Stimulated activated naive CD8-positive, alpha-beta T cell treated with anti-CD3 and anti-CD28 coated beads, Interleukin-15, Interleukin-2, amounts not matched to agents 100 ng/mL and 50 ng/mL, for 24 hours (primary cell): Measurements from ENCODE around the gene MYEF2.

Source experiments
- H3K27ac Mint-ChIP-seq: one replicate; pipeline ENCODE4 v1.8.0; 2021; ENCODE audit warnings: mild to moderate bottlenecking, mixed read lengths
- H3K27me3 Mint-ChIP-seq: one replicate; pipeline ENCODE4 v1.8.0; 2021; ENCODE audit warnings: mixed read lengths
- H3K36me3 Mint-ChIP-seq: one replicate; pipeline ENCODE4 v1.8.0; 2021; ENCODE audit warnings: low read depth, mixed read lengths
- H3K4me1 Mint-ChIP-seq: one replicate; pipeline ENCODE4 v1.8.0; 2021; ENCODE audit warnings: low read depth, mixed read lengths
- H3K4me3 Mint-ChIP-seq: one replicate; pipeline ENCODE4 v1.8.0; 2021; ENCODE audit warnings: mild to moderate bottlenecking, mixed read lengths
- H3K9me3 Mint-ChIP-seq: one replicate; pipeline ENCODE4 v1.8.0; 2021; ENCODE audit warnings: mixed read lengths

The MYEF2 gene

GRCh38 chr15:48176112-48176511, 2.0 kb downstream of the MYEF2 start:
- Mint-ChIP-seq H3K36me3 (peaks cover 7% of the 10 kb centered on the region), H3K4me3 (no peak overlapping the region), H3K27me3 (peaks cover 12% of the 10 kb centered on the region), H3K9me3 (peaks cover 7% of the 10 kb centered on the region), H3K27ac (no peak overlapping the region), H3K4me1 (peaks cover 33% of the 10 kb centered on the region)

- H3K4me3 Mint-ChIP-seq, result no peak overlapping the region
These were observed 3.0 kb downstream of the MYEF2 start for GRCh38 chr15:48175126-48175525.

GRCh38 chr15:48170981-48171380, 7.1 kb downstream of the MYEF2 start:
- no peak overlapping the region for H3K27ac Mint-ChIP-seq
- H3K4me1 Mint-ChIP-seq, result peaks cover 19% of the 10 kb centered on the region
- peaks cover 7% of the 10 kb centered on the region for H3K9me3 Mint-ChIP-seq
- H3K27me3 Mint-ChIP-seq, result no peaks in the 10 kb centered on the region
- no peak overlapping the region for H3K4me3 Mint-ChIP-seq
- peaks cover 25% of the 10 kb centered on the region for H3K36me3 Mint-ChIP-seq

More at GRCh38 chr15:48175126-48175525, 3.0 kb downstream of the MYEF2 start:
- peaks cover 33% of the 10 kb centered on the region for H3K4me1 Mint-ChIP-seq
- peaks cover 11% of the 10 kb centered on the region for H3K27me3 Mint-ChIP-seq
- peaks cover 7% of the 10 kb centered on the region for H3K36me3 Mint-ChIP-seq
- H3K27ac Mint-ChIP-seq, result no peak overlapping the region
- peaks cover 7% of the 10 kb centered on the region for H3K9me3 Mint-ChIP-seq

- H3K9me3 Mint-ChIP-seq, result peaks cover 7% of the 10 kb centered on the region
- H3K36me3 Mint-ChIP-seq, result peaks cover 32% of the 10 kb centered on the region
- H3K4me1 Mint-ChIP-seq, result no peaks in the 10 kb centered on the region
- H3K4me3 Mint-ChIP-seq, result no peak overlapping the region
- no peaks in the 10 kb centered on the region for H3K27me3 Mint-ChIP-seq
- no peak overlapping the region for H3K27ac Mint-ChIP-seq
These were observed 9.5 kb downstream of the MYEF2 start for GRCh38 chr15:48168616-48169015.

GRCh38 chr15:48153526-48153925, 24.6 kb downstream of the MYEF2 start:
- no peak overlapping the region for H3K4me3 Mint-ChIP-seq
- peaks cover 30% of the 10 kb centered on the region for H3K36me3 Mint-ChIP-seq
- no peaks in the 10 kb centered on the region for H3K27me3 Mint-ChIP-seq
- H3K9me3 Mint-ChIP-seq, result no peaks in the 10 kb centered on the region
- no peak overlapping the region for H3K27ac Mint-ChIP-seq
- H3K4me1 Mint-ChIP-seq, result no peaks in the 10 kb centered on the region

- Mint-ChIP-seq H3K36me3 (peaks cover 29% of the 10 kb centered on the region), H3K4me1 (no peaks in the 10 kb centered on the region), H3K27me3 (no peaks in the 10 kb centered on the region), H3K4me3 (no peak overlapping the region), H3K9me3 (no peaks in the 10 kb centered on the region), H3K27ac (no peak overlapping the region)
These were observed 28.2 kb downstream of the MYEF2 start for GRCh38 chr15:48149858-48150257.

- peaks cover 29% of the 10 kb centered on the region for H3K36me3 Mint-ChIP-seq
- no peaks in the 10 kb centered on the region for H3K9me3 Mint-ChIP-seq
- H3K4me1 Mint-ChIP-seq, result no peaks in the 10 kb centered on the region
- no peak overlapping the region for H3K4me3 Mint-ChIP-seq
- H3K27me3 Mint-ChIP-seq, result no peaks in the 10 kb centered on the region
- no peak overlapping the region for H3K27ac Mint-ChIP-seq
These were observed 30.7 kb downstream of the MYEF2 start for GRCh38 chr15:48147358-48147757.

GRCh38 chr15:48145923-48146322, 32.2 kb downstream of the MYEF2 start:
- no peak overlapping the region for H3K27ac Mint-ChIP-seq
- H3K36me3 Mint-ChIP-seq, result peaks cover 23% of the 10 kb centered on the region
- H3K4me3 Mint-ChIP-seq, result no peak overlapping the region
- no peaks in the 10 kb centered on the region for H3K4me1 Mint-ChIP-seq
- H3K9me3 Mint-ChIP-seq, result no peaks in the 10 kb centered on the region
- H3K27me3 Mint-ChIP-seq, result no peaks in the 10 kb centered on the region

GRCh38 chr15:48144889-48145288, 33.2 kb downstream of the MYEF2 start:
- H3K4me1 Mint-ChIP-seq, result no peaks in the 10 kb centered on the region
- no peaks in the 10 kb centered on the region for H3K27me3 Mint-ChIP-seq
- no peak overlapping the region for H3K4me3 Mint-ChIP-seq
- H3K27ac Mint-ChIP-seq, result no peak overlapping the region
- no peaks in the 10 kb centered on the region for H3K9me3 Mint-ChIP-seq
- peaks cover 20% of the 10 kb centered on the region for H3K36me3 Mint-ChIP-seq

GRCh38 chr15:48143856-48144255, 34.2 kb downstream of the MYEF2 start:
- no peaks in the 10 kb centered on the region for H3K4me1 Mint-ChIP-seq
- H3K4me3 Mint-ChIP-seq, result no peak overlapping the region
- H3K27me3 Mint-ChIP-seq, result no peaks in the 10 kb centered on the region
- H3K36me3 Mint-ChIP-seq, result peaks cover 13% of the 10 kb centered on the region
- no peak overlapping the region for H3K27ac Mint-ChIP-seq
- H3K9me3 Mint-ChIP-seq, result no peaks in the 10 kb centered on the region

- no peaks in the 10 kb centered on the region for H3K9me3 Mint-ChIP-seq
- no peaks in the 10 kb centered on the region for H3K36me3 Mint-ChIP-seq
- no peaks in the 10 kb centered on the region for H3K27me3 Mint-ChIP-seq
- H3K27ac Mint-ChIP-seq, result no peak overlapping the region
- H3K4me1 Mint-ChIP-seq, result no peaks in the 10 kb centered on the region
- H3K4me3 Mint-ChIP-seq, result no peak overlapping the region
These were observed 45.2 kb downstream of the MYEF2 start for GRCh38 chr15:48132874-48133273.

- H3K9me3 Mint-ChIP-seq, result no peaks in the 10 kb centered on the region
- H3K4me1 Mint-ChIP-seq, result no peaks in the 10 kb centered on the region
- H3K27ac Mint-ChIP-seq, result no peak overlapping the region
- no peak overlapping the region for H3K4me3 Mint-ChIP-seq
- peaks cover 4% of the 10 kb centered on the region for H3K27me3 Mint-ChIP-seq
- H3K36me3 Mint-ChIP-seq, result no peaks in the 10 kb centered on the region
These were observed 46.8 kb downstream of the MYEF2 start for GRCh38 chr15:48131324-48131723.

GRCh38 chr15:48126667-48127355, 51.3 kb downstream of the MYEF2 start:
- Mint-ChIP-seq H3K9me3 (no peaks in the 10 kb centered on the region), H3K4me1 (no peaks in the 10 kb centered on the region), H3K4me3 (no peak overlapping the region), H3K27me3 (peaks cover 10% of the 10 kb centered on the region), H3K27ac (no peak overlapping the region), H3K36me3 (no peaks in the 10 kb centered on the region)

GRCh38 chr15:48121849-48122248, 56.2 kb downstream of the MYEF2 start:
- H3K36me3 Mint-ChIP-seq, result no peaks in the 10 kb centered on the region
- H3K27ac Mint-ChIP-seq, result no peak overlapping the region
- H3K4me1 Mint-ChIP-seq, result no peaks in the 10 kb centered on the region
- no peak overlapping the region for H3K4me3 Mint-ChIP-seq
- no peaks in the 10 kb centered on the region for H3K9me3 Mint-ChIP-seq
- H3K27me3 Mint-ChIP-seq, result peaks cover 13% of the 10 kb centered on the region

GRCh38 chr15:48120745-48121144, 57.4 kb downstream of the MYEF2 start, which contains the start of gene SLC24A5:
Gene SLC24A5, plus strand, starts transcription at chr15:48120990. Its CDS starts 55 bp downstream, at chr15:48121045.
- H3K4me1 Mint-ChIP-seq, result no peaks in the 10 kb centered on the region
- peaks cover 17% of the 10 kb centered on the region for H3K27me3 Mint-ChIP-seq
- H3K36me3 Mint-ChIP-seq, result no peaks in the 10 kb centered on the region
- no peak within 1 kb of the TSS for H3K27ac Mint-ChIP-seq
- no peaks in the 10 kb centered on the region for H3K9me3 Mint-ChIP-seq
- no peak within 1 kb of the TSS for H3K4me3 Mint-ChIP-seq

- H3K4me3 Mint-ChIP-seq, result no peak overlapping the region
- H3K27ac Mint-ChIP-seq, result no peak overlapping the region
- H3K9me3 Mint-ChIP-seq, result no peaks in the 10 kb centered on the region
- no peaks in the 10 kb centered on the region for H3K36me3 Mint-ChIP-seq
- H3K27me3 Mint-ChIP-seq, result peaks cover 21% of the 10 kb centered on the region
- H3K4me1 Mint-ChIP-seq, result no peaks in the 10 kb centered on the region
These were observed 58.8 kb downstream of the MYEF2 start for GRCh38 chr15:48119277-48119676.
